Islet precursor cell (in vitro differentiated cells): ENCODE results near the gene OXSR1.
"Not testable (repeated sequence)": the region's sequence is repeated elsewhere in the genome, so short reads cannot be mapped to it uniquely, and the experiment has no call there.

Source experiments
- DNase-seq: peaks from one replicate; pipeline ENCODE4 v3.0.0-alpha.2; 2018

OXSR1 gene

GRCh38 chr3:38276081-38276916 is 111.0 kb downstream of the OXSR1 start:
- no peak for DNase-seq

DNA sequence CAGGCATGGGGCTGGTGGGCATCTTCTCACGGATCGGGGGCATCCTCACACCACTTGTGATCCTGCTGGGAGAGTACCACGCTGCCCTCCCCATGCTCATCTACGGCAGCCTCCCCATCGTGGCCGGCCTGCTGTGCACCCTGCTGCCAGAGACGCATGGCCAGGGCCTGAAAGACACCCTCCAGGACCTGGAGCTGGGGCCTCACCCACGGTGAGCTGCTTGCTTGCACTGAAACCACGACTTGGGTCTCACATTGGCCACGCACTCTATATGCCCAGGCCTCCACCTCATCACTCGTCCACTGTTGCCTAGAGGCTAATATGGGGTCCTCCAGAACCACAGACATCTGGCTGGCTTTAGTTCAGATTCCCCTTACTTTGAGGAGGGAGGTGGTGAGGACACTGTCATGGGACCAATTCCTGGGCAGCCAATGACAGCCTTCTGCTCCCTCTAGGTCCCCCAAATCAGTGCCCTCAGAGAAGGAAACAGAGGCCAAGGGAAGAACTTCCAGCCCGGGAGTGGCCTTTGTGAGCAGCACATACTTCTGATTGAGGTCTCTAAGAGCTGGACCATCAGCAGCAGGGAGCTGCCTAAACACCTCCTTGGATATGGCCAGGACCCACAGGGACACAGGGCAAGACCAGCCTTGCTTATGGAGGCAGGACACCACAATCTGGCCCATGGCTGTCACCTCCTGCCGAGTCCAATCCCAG is 111.7 kb downstream of the OXSR1 start:
- no peak for DNase-seq

DNA sequence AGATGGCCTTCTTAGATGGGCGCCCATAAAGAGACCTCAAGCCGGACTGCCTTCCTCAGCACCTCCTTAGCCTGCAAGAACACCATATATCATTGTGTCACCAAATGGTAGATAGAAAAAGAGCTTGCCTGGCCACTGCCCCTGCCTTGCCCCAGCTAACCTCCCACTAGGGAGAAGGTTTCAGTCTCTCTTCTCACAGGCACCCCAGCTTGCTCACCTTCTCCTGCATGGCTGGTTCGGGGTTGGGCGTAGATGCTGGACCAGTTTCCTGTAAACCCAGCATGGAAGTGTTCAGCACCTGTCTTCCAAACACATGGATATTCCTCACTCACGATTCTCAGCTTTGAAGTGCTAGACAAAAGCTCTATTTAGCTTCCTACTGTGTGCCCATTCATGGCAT is 113.5 kb downstream of the OXSR1 start:
- no peak for DNase-seq

DNA sequence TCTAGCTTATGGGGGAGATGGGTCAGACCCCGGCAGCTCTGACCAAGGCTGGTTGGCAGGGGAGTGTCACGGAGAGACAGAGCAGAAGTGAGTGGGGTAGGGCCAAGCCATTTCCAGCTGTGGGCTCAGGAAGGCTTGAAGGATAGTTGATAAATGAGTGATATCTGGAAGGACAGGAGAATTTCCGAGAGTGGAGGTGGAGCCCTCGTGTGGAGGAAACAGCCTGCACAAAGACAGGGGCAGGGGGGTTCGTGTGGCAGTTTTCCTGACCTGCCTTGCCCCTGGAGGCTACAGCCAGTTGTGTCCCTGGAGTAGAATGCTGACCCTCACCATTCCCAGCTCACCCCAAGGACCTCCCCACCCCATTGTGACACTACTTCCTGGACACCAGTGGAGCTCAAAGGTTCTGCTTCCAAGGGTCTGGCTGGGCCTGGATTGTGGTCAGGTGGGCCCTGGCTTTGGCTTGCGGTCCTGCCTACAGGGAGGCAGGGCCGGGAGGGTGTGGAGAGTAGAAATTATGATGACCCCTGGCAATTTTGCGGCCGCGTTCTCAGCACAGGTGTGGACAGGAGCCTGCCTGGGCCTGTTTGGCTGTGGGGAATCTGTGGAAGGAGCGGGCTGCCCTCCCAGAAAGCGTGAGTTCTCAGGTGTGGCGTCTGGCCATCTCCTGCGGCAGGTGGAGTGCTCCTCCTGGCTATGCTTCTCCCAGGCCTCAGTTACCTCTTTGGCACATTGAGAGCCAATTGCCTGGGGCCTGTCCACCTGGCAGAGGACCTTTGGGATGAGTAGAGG is 116.8 kb downstream of the OXSR1 start, which contains the start of gene SLC22A14:
SLC22A14 (plus strand) TSS at position 400 of the 792 bp plus-strand sequence. CDS start 23,733 bp downstream, outside the sequence.
- DNase-seq = no peak

- DNase-seq = no peak
Measured at GRCh38 chr3:38283810-38284755, 118.7 kb downstream of the OXSR1 start.

- DNase-seq = no peak
Measured at GRCh38 chr3:38284756-38285150, 119.4 kb downstream of the OXSR1 start.

GRCh38 chr3:38289286-38290217 is 124.2 kb downstream of the OXSR1 start:
- DNase-seq = not testable (repeated sequence)

- not testable (repeated sequence) for DNase-seq
Measured at GRCh38 chr3:38297053-38297452, 131.7 kb downstream of the OXSR1 start.

DNA sequence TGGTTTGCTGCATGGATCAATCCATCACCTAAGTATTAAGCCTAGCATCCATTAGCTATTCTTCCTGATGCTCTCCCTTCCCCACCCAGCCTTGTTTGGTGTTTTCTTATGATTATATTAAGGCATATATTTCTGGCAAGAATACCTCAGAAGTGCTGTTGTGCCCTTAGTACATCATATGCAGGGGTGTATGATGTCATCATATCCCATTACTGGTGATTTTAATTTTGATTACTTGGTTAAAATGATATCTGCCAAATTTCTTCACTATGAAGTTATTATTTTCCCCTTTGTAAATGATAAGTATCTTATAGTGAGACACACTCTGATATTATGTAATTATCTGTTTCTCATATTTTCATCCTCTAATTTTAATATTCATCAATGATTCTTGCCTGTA is 132.2 kb downstream of the OXSR1 start:
- DNase-seq = no peak

DNA sequence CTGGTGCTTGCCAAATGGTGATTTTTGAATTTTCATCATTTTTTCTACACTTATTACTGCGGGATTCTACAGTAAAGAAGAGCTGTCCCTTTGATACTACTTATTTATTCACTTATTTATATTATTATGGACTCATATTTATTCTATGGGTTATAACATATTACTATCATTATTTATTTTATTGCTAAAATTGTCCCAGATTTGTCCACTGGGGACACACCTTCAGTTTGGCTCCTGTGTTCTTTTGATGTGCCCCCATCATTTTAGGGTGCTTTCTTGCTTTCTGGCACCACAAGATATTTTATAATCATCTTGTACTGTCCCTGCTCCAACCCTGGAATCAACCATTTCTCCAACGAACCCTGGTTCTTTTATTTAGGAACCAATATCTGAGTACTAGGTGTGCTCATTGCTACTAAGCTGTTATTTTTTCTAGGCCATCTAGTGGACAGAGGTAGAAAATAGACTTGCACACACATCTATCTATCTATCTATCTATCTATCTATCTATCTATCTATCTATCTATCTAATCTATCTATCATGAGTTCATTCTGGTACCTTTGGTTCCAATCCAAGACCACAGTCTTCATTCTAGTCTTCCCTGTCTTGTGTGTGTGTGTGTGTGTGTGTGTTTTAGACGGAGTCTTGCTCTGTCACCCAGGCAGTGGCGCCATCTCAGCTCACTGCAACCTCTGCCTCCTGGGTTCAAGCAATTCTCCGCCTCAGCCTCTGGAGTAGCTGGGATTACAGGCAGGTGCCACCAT is 132.8 kb downstream of the OXSR1 start:
- DNase-seq = no peak
